Activated CD8-positive, alpha-beta memory T cell treated with anti-CD3 and anti-CD28 coated beads for 48 hours (primary cell): ENCODE measurements around the gene IGFBPL1.
"Not testable (repeated sequence)": the region's sequence is repeated elsewhere in the genome, so short reads cannot be mapped to it uniquely, and the experiment has no call there.

Source experiments
- DNase-seq, 3 experiments: peaks; one replicate each; pipeline ENCODE4 v3.0.0-alpha.2; 2020; ENCODE audit warnings: low read depth in 2 of 3, low spot score in 2 of 3

The IGFBPL1 gene

GRCh38 chr9:38401994-38402393 is 22.3 kb downstream of the IGFBPL1 start:
- no peak for DNase-seq

DNA sequence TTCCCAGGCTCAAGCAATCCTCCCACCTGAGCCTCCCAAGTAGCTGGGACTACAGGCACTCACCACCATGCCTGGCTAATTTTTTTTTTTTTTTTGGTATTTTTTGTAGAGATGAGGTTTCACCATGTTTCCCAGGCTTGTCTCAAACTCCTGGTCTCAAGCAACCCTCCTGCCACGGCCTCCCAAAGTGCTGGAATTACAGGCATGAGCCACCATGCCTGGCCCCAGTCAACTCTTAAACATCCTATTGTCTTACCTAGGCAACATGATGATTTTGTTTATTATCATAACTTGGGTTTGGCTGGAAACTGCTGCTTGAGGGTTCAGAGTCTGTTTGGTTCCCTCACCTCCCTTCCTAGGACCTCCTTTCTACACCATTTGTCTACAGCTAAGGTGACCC is 25.1 kb downstream of the IGFBPL1 start:
- DNase-seq: not testable (repeated sequence)

- no peak for DNase-seq
Measured at GRCh38 chr9:38396371-38396671, 27.9 kb downstream of the IGFBPL1 start.

DNA sequence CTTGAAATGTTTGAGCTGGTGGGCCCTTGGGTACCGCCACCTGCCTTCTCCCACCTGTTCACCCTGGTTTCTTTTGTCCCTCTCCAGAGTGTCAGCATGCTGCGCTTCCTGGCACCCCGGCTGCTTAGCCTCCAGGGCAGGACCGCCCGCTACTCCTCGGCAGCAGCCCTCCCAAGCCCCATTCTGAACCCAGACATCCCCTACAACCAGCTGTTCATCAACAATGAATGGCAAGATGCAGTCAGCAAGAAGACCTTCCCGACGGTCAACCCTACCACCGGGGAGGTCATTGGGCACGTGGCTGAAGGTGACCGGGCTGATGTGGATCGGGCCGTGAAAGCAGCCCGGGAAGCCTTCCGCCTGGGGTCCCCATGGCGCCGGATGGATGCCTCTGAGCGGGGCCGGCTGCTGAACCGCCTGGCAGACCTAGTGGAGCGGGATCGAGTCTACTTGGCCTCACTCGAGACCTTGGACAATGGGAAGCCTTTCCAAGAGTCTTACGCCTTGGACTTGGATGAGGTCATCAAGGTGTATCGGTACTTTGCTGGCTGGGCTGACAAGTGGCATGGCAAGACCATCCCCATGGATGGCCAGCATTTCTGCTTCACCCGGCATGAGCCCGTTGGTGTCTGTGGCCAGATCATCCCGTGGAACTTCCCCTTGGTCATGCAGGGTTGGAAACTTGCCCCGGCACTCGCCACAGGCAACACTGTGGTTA is 28.4 kb downstream of the IGFBPL1 start:
- no peak for DNase-seq

DNA sequence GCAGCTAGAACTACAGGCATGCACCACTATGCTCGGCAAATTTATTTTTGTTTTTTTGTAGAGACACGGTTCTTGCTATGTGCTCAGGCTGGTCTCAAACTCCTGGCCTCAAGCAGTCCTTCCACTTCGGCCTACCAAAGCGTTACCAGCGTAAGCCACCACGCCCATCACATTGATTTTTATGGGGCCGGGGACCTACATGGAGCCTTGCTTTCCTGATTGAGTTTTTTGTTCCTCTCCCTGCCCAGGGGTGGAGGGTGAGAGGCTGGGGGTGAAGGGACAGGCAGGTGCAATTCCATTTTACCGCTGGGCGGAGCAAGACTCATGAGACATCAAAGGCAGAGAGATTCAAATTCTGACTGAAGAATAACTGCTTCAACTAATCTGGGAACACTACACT is 29.8 kb downstream of the IGFBPL1 start:
- DNase-seq: no peak

GRCh38 chr9:38393128-38393796 is 31.0 kb downstream of the IGFBPL1 start:
- no peak for DNase-seq

GRCh38 chr9:38392235-38393127 is 31.8 kb downstream of the IGFBPL1 start, which contains the start of gene ALDH1B1:
ALDH1B1 (plus strand) TSS chr9:38392702; CDS start chr9:38395749, 3,047 bp downstream.
- DNase-seq: peak; percentile 40 to 64 (median 48)

DNA sequence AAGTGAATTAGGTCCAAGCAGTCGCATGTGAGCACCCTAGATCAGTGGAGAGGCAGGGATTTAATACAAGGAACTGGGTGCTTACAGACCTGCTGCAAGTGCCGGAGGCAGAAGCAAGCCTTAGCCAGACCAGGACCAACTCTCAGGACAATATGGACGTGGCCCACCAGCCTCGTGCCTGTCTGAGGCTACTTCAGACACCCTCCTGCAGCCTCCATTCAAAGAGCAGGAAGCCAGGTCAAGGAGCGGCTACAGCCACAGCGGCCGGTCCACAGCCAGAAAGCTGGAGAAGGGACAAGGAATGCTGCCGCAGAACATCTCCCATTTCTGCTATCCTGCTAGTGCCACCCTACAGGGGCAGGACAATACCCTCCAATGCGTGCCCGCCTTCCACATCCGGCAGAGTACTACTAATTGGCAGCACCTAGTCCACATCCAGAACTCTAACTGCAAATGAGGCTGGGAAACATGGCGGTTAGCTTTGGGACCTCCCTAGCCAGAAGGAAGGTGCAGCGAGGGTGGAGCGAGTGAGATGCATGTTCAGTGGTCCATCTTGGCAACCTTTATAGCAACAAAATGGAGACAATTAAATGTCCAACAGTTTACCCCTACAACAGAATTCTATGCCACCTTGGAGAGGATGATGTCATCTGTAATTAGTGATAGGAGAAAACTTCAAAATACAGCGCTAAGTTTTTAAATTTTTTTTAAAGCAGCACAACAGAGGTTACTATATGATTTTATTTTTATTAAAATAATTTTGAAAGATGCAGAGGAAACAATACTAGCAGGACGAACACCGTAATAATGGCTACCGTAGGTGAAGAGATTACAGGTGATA is 32.8 kb downstream of the IGFBPL1 start:
- no peak for DNase-seq

GRCh38 chr9:38390851-38391250 is 33.4 kb downstream of the IGFBPL1 start:
- DNase-seq: no peak

DNA sequence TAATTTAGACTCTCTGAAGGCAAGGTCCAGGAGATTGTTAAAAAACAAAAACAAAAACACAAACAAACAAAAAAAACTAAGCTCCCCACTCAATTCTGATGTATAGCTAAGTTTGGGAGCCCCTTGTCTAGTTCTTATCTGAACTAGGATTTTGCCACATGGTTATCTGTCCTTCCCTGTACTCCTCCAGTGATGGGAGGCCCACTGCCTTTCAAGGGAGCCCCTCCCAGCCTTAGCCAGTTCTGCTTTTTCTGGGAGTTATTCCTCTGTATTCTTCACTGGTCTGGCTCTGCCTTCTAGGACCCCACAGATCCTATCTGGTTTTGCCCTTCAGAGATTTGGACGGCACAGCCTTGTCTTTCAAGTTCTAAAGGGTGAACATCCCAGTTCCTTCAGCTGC is 33.8 kb downstream of the IGFBPL1 start:
- no peak for DNase-seq

GRCh38 chr9:38389313-38389712 is 34.9 kb downstream of the IGFBPL1 start:
- DNase-seq: no peak

GRCh38 chr9:38388283-38389223 is 35.7 kb downstream of the IGFBPL1 start:
- DNase-seq: no peak

GRCh38 chr9:38387751-38388150 is 36.5 kb downstream of the IGFBPL1 start:
- no peak for DNase-seq

GRCh38 chr9:38387066-38387465 is 37.2 kb downstream of the IGFBPL1 start:
- no peak for DNase-seq

DNA sequence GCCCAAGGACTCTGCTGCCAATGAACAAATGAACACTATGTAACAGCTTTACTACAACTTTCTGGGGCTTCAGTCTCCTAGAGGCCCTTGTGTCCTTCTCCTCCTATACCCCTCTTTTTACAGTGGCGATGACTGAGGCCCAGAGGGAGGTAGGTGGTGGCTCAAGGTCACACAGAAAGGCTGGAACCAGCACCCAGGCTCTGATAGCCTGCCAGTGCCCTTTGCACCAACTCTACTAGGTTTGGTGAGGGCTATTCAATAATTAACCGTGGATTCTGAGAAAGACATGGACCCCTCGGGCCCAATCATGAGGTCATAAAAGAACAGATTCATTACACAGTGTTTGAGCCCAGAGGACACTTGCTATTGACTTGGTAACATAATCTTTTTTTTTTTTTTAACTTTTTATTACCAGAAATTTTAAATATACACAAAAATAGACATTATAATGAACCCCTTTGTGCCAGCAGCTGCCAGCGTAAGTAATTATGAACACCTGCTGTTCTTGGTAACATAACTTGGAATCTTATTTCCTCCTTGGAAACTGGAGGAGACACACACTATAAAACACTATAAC is 37.8 kb downstream of the IGFBPL1 start:
- DNase-seq: no peak

DNA sequence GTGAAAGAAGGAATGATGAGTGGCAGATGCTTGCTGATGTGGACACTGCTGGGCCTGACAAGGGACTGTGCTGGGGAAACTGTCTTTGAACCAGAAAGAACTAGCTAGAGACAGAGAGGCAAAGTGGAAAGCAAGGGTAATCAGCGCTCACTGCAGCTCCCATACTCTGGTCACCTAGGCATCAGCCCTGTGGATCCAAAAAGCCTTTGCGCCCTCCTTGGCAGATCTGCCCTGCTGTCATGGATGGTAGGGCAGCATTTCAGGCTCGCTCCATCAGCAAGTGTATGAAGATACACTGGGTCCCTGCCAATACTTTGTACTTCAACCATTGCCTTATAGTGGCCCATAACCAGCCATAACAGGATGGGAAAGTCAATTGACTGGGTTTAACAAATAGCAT is 38.4 kb downstream of the IGFBPL1 start:
- no peak for DNase-seq

DNA sequence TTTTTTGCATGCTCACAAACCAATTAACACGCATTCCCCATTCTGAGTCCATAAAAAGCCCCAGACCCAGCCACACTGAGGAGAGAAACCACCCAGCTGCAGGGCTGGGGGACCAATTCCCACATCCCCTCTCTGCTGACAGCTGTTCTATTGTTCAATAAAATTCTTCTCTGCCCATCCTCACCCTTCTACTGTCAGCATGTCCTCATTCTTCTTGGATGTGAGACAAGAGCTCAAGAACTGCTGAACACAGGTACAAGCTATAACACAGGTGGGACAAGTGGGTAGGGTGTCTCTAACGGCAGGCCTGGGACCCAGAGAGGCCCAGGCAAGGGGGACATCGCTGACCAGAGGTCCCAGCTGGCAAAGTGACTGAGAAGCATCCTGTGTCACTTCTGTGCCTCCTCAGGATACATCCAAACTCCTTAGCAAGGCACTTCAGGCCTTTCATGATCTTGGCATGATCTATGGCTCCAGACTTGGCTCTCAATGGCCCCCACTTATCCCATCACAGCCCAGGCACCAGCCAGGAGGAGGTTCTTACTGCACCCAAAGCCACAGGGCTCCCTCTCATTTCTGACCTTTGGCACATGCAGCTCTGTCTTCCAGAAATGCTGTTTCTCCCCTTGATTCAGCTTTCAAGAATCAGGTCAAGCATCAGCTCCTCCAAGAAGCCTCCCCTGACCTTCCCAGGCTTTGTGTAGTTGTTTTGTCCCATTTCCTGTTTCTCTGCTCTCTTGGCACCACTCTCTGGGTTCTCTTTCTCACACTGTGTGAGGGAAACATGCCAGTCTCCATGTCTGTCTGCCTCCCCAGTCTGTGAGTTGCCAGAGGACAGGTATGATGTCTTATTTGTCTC is 39.0 kb downstream of the IGFBPL1 start:
- no peak for DNase-seq

GRCh38 chr9:38382141-38382540 is 42.1 kb downstream of the IGFBPL1 start:
- DNase-seq: no peak
